ENCODE measurements around the gene TOMM5. TPM values are rescaled to one million over a fixed set of nuclear protein-coding genes. Genes with fewer than 3 reads are reported as not detected.

Gene TOMM5
- 209 and 219 TPM in 2 replicates for total RNA-seq

DNA sequence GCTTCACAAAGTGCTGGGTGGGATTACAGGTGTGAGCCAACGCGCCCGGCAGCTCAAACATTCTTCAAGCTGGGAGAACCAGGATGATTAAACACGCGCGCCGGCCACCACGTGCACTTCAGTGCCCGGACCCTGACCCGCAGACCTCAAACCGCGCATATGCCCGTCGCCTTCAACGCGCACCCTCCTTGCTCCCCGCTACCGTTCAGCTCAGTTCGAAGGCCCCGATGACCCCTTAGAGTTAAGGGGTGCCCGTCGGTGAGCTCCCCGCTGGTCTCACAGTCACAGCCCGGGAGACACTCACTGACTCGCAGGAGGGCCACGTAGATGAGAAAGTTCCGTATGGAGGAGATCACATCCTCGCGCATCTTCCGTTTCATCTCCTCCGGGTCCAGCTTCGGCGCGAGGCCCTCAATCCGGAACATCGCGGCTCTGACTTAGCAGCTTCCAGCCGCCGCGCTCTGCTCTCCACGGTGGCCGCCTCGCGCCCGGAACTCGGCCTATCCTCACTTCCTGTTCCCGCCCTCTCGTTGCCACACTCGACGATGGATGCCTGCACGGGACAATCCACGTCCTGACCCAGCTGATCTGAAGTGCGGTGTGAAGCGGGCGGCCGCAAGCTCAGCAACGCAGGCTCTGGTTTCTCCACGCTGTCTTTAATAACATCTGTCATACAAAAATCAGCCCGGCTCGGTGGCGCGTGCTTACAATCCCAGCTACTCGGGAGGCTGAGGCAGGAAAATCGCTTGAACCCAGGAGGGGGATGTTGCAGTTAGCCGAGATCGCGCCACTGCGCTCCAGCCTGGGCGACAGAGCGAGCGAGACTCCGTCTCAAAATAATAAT, at the start of gene TOMM5:
TSS of gene TOMM5 (minus strand) at position 490 of the 844 bp plus-strand sequence. CDS start at position 425, 65 bp downstream.

DNA sequence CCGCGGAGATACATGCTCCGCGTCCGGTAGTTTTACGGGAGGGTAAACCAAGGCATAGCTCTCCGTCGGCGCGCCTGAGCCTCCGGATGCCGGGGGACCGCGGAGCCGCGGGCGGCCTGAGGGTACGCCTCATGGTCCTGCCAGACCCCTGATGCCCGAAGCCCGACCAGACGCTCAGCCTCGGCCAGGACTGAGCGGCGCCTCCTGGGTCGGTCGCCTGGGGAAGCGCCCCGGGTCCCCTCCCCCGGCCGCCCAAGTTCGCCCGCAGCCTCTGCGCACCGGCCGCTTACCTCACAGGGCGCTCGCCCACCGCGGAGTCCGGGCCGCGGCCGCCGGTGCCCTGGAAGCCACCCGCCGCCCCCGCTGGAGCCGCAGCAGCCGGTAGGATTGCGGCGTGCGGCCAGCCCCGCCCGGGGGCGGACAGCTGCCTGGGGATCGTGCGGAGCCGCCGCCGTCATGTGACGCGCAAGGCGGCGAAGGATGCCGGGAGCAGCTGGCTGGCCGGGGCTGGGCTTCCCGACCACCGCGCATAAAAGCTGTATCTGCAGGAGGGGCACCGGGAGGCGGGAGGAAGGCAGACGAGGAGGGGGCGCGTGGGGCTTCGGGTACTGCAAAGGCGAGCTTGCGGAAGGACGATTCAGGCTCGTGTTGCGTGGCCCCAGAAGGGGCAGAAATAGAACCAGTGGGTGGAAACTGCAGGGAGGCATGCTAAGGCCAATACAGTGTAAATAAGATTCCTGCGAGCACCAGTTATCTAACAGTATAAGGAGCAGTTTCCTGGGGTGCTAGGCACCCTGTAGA, 16.3 kb downstream of the TOMM5 start, which contains the start of gene FBXO10:
TSS of gene FBXO10 (minus strand) at position 460 of the 801 bp plus-strand sequence. CDS start 34,612 bp downstream, outside the sequence.

Other genes with a start within 250 kb of the TOMM5 start
- 175 and 187 TPM in 2 replicates for gene GRHPR, start 169.9 kb downstream of the TOMM5 start, total RNA-seq
- 4.2 and 4.7 TPM in 2 replicates for gene ZBTB5, start 127.1 kb downstream of the TOMM5 start, total RNA-seq
- 49.6 and 53.1 TPM in 2 replicates for gene POLR1E, start 106.6 kb downstream of the TOMM5 start, total RNA-seq
- gene FBXO10, start 16.2 kb downstream of the TOMM5 start, total RNA-seq = 4.5 and 5.7 TPM in 2 replicates
- gene FRMPD1, start 58.4 kb upstream of the TOMM5 start, total RNA-seq = not detected in 2 replicates
- 2.2 TPM in 2 replicates for gene TRMT10B, start 161.2 kb upstream of the TOMM5 start, total RNA-seq
- gene EXOSC3, start 192.5 kb upstream of the TOMM5 start, total RNA-seq = 41.6 and 49.6 TPM in 2 replicates
- 8.6 and 9.9 TPM in 2 replicates for gene DCAF10, start 208.2 kb upstream of the TOMM5 start, total RNA-seq